Tibial artery (tissue), 4 donors: ENCODE measurements around the gene FGF14.

ENCODE experiments used
- DNase-seq, 2 donors: peaks; one replicate each; pipeline ENCODE4 v3.0.0-alpha.2; 2019
- H3K27ac ChIP-seq, 2 donors: fragments of 200-600 bp; sonication (generic) in 1 of 2; 1 replicate in 1 of 2; 2 replicates in 1 of 2; pipeline ENCODE4 v1.5.1; 2018 to 2019; ENCODE audit warnings: mild to moderate bottlenecking in 1 of 2
- H3K27me3 ChIP-seq, 2 donors: fragments of 200-600 bp; sonication (generic) in 1 of 2; one replicate each; pipeline versions ENCODE4 v1.5.1 to v1.6.0; 2016 to 2019
- H3K36me3 ChIP-seq, 3 donors: fragments of 200-600 bp; sonication (generic) in 2 of 3; one replicate each; pipeline ENCODE4 v1.5.1; 2016 to 2019; ENCODE audit warnings: mild to moderate bottlenecking in 2 of 3
- H3K4me1 ChIP-seq, 4 donors: fragments of 200-600 bp; sonication (generic) in 2 of 4; 1 replicate in 3 of 4; 2 replicates in 1 of 4; pipeline ENCODE4 v1.5.1; 2016 to 2019
- H3K4me3 ChIP-seq, 2 donors: fragments of 200-600 bp; sonication (generic) in 1 of 2; 1 replicate in 1 of 2; 2 replicates in 1 of 2; pipeline ENCODE4 v1.5.1; 2018 to 2019; ENCODE audit warnings: mild to moderate bottlenecking in 2 of 2
- H3K9me3 ChIP-seq, 3 donors: fragments of 200-600 bp; sonication (generic) in 1 of 3; one replicate each; pipeline ENCODE4 v1.5.1; 2016 to 2019
- CTCF ChIP-seq, 2 experiments: fragments of 200-600 bp in 1 of 2; fragments of 450-650 bp in 1 of 2; IDR thresholded peaks; one replicate each; pipeline ENCODE4 v1.5.1; 2017 to 2019; ENCODE audit warnings: antibody characterized with exemption in 2 of 2, mild to moderate bottlenecking in 1 of 2, moderate library complexity in 1 of 2
- intact Hi-C: fragments of 100-400 bp; cut with DNase I; formaldehyde crosslinking; loops from one replicate; pipeline ENCODE4 v1.15.0; 2023; ENCODE audit warnings: low total_unique reads

FGF14 gene

GRCh38 chr13:101673360-101674105 is 728.3 kb downstream of the FGF14 start:
- intact Hi-C loops = no loop called here
- H3K27me3 ChIP-seq = no peaks in the 10 kb centered on the region
- H3K4me1 ChIP-seq = no peaks in the 10 kb centered on the region
- H3K36me3 ChIP-seq = no peaks in the 10 kb centered on the region
- H3K9me3 ChIP-seq = no peaks in the 10 kb centered on the region
- no peak overlapping the region for H3K4me3 ChIP-seq
- no peak for DNase-seq
- no peak for TF ChIP-seq CTCF (IDR thresholded peaks at IDR 0.05)
- H3K27ac ChIP-seq = no peak overlapping the region

DNA sequence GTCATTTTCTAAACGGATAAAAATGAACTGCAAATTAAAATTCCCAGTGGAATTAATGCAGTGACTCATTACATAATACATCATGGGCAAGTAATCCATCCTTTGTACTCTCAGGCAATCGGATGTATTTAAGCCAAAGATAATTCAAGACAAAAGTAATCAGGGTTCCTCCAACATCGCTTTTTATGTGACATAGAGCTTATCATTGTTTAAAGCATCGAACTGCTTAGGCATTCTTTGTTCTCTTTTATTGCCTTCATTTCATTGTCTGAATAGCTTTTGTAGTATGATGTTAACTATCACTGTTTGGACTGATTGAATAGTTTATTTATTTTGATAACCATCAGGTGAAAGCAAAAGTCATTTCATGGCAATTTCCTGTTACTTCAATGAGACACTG is 740.0 kb downstream of the FGF14 start:
- peaks cover 0 to 6% (median 0%) of the 10 kb centered on the region in 4 donors for H3K4me1 ChIP-seq
- H3K4me3 ChIP-seq = no peak overlapping the region
- no peak overlapping the region for H3K27ac ChIP-seq
- no peak for DNase-seq
- no peaks in the 10 kb centered on the region for H3K9me3 ChIP-seq
- intact Hi-C loops = no loop called here
- no peaks in the 10 kb centered on the region for H3K36me3 ChIP-seq
- H3K27me3 ChIP-seq = no peaks in the 10 kb centered on the region
- no peak for TF ChIP-seq CTCF (IDR thresholded peaks at IDR 0.05)
